IMR-90 (cell line): Measurements from ENCODE around the gene PLXND1. TPM values are rescaled to one million over a fixed set of nuclear protein-coding genes. Genes with fewer than 3 reads are reported as not detected.

Experiments used
- ATAC-seq: fragments of 200-7000 bp; cut with Tn5 transposase; 2 replicates; pipeline ENCODE4 v1.9.1; 2020; ENCODE audit warnings: low read depth, mild to moderate bottlenecking, moderate library complexity
- BruUV-seq: library from RNA; stranded (reverse); fragments of 400-500 nt; replicated peaks from 2 replicates; lab custom pipeline; 2021; lab: Mats Ljungman, UMichigan
- CTCF ChIA-PET: fragments of 300-600 bp; formaldehyde crosslinking; extraction: SDS; loops from one replicate; lab custom pipeline; 2021; ENCODE audit warnings: antibody characterized with exemption; lab: Yijun Ruan, JAX
- POLR2A ChIA-PET: fragments of 300-600 bp; sonication (Branson Sonifier 250); formaldehyde crosslinking; loops from one replicate; lab custom pipeline; 2022; ENCODE audit warnings: antibody characterized with exemption; ENCODE audit not compliant: unreplicated experiment; lab: Charles Lee
- DNase-seq: peaks from one replicate; pipeline ENCODE4 v3.0.0; 2013
- H2AFZ ChIP-seq: replicated peaks from 2 replicates; pipeline ENCODE3; 2013; ENCODE audit warnings: low read length, mild to moderate bottlenecking; ENCODE audit not compliant: poor library complexity
- H2AK5ac ChIP-seq: 2 replicates; pipeline ENCODE4 v1.6.1; 2013; ENCODE audit warnings: low read depth, low read length, inconsistent platforms
- H2AK9ac ChIP-seq: replicated peaks from 2 replicates; pipeline ENCODE3; 2013; ENCODE audit warnings: mild to moderate bottlenecking, low read depth, low read length, moderate library complexity; ENCODE audit not compliant: poor library complexity
- H2BK120ac ChIP-seq: 2 replicates; pipeline ENCODE4 v1.6.1; 2013; ENCODE audit warnings: low read depth, low read length, inconsistent platforms
- H2BK15ac ChIP-seq: 3 replicates; pipeline ENCODE4 v1.6.1; 2013; ENCODE audit warnings: low read depth, low read length, inconsistent platforms
- H2BK20ac ChIP-seq: 2 replicates; pipeline ENCODE4 v1.6.1; 2013; ENCODE audit warnings: low read depth, mild to moderate bottlenecking, inconsistent platforms, low read length, moderate library complexity
- H2BK5ac ChIP-seq: 2 replicates; pipeline ENCODE4 v1.6.1; 2013; ENCODE audit warnings: mild to moderate bottlenecking, low read depth, low read length, inconsistent platforms; ENCODE audit not compliant: poor library complexity, severe bottlenecking
- H3K14ac ChIP-seq: replicated peaks from 2 replicates; pipeline ENCODE4 v1.6.1; 2013; ENCODE audit warnings: low read depth, low read length, inconsistent platforms
- H3K18ac ChIP-seq: 2 replicates; pipeline ENCODE4 v1.6.1; 2013; ENCODE audit warnings: low read depth, low read length, control low read depth
- H3K23ac ChIP-seq: 2 replicates; pipeline ENCODE4 v1.6.1; 2013; ENCODE audit warnings: low read depth, low read length, inconsistent platforms
- H3K27ac ChIP-seq: 2 replicates; pipeline ENCODE4 v1.5.1; 2013; ENCODE audit warnings: mild to moderate bottlenecking, control low read depth, low read length; ENCODE audit not compliant: insufficient read depth
- H3K27me3 ChIP-seq: 2 replicates; pipeline ENCODE4 v1.6.1; 2013; ENCODE audit warnings: low read length; ENCODE audit not compliant: control insufficient read depth, insufficient read depth
- H3K36me3 ChIP-seq: 2 replicates; pipeline ENCODE4 v1.6.1; 2013; ENCODE audit warnings: low read length, mixed read lengths; ENCODE audit not compliant: control insufficient read depth, insufficient read depth
- H3K4ac ChIP-seq: 2 replicates; pipeline ENCODE4 v1.6.1; 2013; ENCODE audit warnings: low read depth, low read length, inconsistent platforms
- H3K4me1 ChIP-seq: 2 replicates; pipeline ENCODE4 v1.6.1; 2013; ENCODE audit warnings: low read length, mixed read lengths; ENCODE audit not compliant: control insufficient read depth, insufficient read depth
- H3K4me2 ChIP-seq: 2 replicates; pipeline ENCODE4 v1.6.1; 2013; ENCODE audit warnings: low read depth, mild to moderate bottlenecking, control low read depth, low read length, moderate library complexity
- H3K4me3 ChIP-seq: 2 replicates; pipeline ENCODE4 v1.5.1; 2013; ENCODE audit warnings: low read depth, mild to moderate bottlenecking, control low read depth, low read length, moderate library complexity; ENCODE audit not compliant: insufficient read depth
- H3K56ac ChIP-seq: 2 replicates; pipeline ENCODE4 v1.6.1; 2013; ENCODE audit warnings: low read length, inconsistent platforms; ENCODE audit not compliant: insufficient read depth; ENCODE audit errors: extremely low read depth
- H3K79me1 ChIP-seq, 2 experiments: 2 replicates each; pipeline ENCODE4 v1.6.1; 2013; ENCODE audit warnings: low read length in 2 of 2, inconsistent platforms in 1 of 2, low read depth in 1 of 2
- H3K9ac ChIP-seq: 2 replicates; pipeline ENCODE4 v1.6.1; 2013; ENCODE audit warnings: low read depth, low read length, control low read depth
- H3K9me1 ChIP-seq: 2 replicates; pipeline ENCODE4 v1.6.1; 2013; ENCODE audit warnings: low read length, inconsistent platforms; ENCODE audit not compliant: insufficient read depth
- H3K9me3 ChIP-seq: 2 replicates; pipeline ENCODE4 v1.6.1; 2013; ENCODE audit warnings: low read length; ENCODE audit not compliant: control insufficient read depth, insufficient read depth
- H4K20me1 ChIP-seq: 2 replicates; pipeline ENCODE4 v1.6.1; 2013; ENCODE audit warnings: low read length, inconsistent platforms; ENCODE audit not compliant: insufficient read depth
- H4K5ac ChIP-seq: 2 replicates; pipeline ENCODE4 v1.6.1; 2013; ENCODE audit warnings: mild to moderate bottlenecking, low read depth, low read length, control low read depth
- H4K8ac ChIP-seq, 2 experiments: 2 replicates each; pipeline ENCODE4 v1.6.1; 2013; ENCODE audit warnings: low read depth in 2 of 2, low read length in 2 of 2, control low read depth in 1 of 2, inconsistent platforms in 1 of 2
- H4K91ac ChIP-seq: 2 replicates; pipeline ENCODE4 v1.6.1; 2013; ENCODE audit warnings: low read depth, low read length, inconsistent platforms; ENCODE audit not compliant: insufficient read depth
- CEBPB ChIP-seq: IDR thresholded peaks from 2 replicates; pipeline ENCODE4 v1.6.1; 2012; ENCODE audit warnings: low read depth, low read length, improper control_type of control experiment
- CTCF ChIP-seq: conservative IDR thresholded peaks from 2 replicates; pipeline ENCODE4 v1.5.1; 2012; ENCODE audit warnings: mild to moderate bottlenecking, low read depth, low read length, improper control_type of control experiment
- MAZ ChIP-seq: IDR thresholded peaks from 2 replicates; pipeline ENCODE4 v1.6.1; 2012; ENCODE audit warnings: low read depth, mild to moderate bottlenecking, low read length, improper control_type of control experiment, moderate library complexity, borderline replicate concordance
- RAD21 ChIP-seq: IDR thresholded peaks from 2 replicates; pipeline ENCODE4 v1.6.1; 2012; ENCODE audit warnings: low read length, improper control_type of control experiment
- RFX5 ChIP-seq: IDR thresholded peaks from 2 replicates; pipeline ENCODE4 v1.8.0; 2012; ENCODE audit warnings: low read depth, mild to moderate bottlenecking, low read length, moderate library complexity
- SMC3 ChIP-seq: fragments of 150-350 bp; IDR thresholded peaks from 2 replicates; pipeline ENCODE4 v1.6.1; 2016; ENCODE audit warnings: low read depth, mild to moderate bottlenecking, antibody characterized with exemption, low read length, moderate library complexity
- USF2 ChIP-seq: fragments of 150-350 bp; IDR thresholded peaks from 2 replicates; pipeline ENCODE4 v1.6.1; 2017; ENCODE audit warnings: mild to moderate bottlenecking, antibody characterized with exemption, low read length, low read depth
- WGBS, 2 experiments: methylation state at CpG; one replicate each; pipeline versions ENCODE4 v1.1.5 to v1.1.7; 2013; ENCODE audit warnings: missing lambda C conversion rate in 2 of 2; ENCODE audit not compliant: insufficient read length in 1 of 2; ENCODE audit errors: extremely low coverage in 2 of 2; 5-methylcytosine and 5-hydroxymethylcytosine counted together
- dilution Hi-C: fragments of 300-500 bp; cut with HindIII; formaldehyde crosslinking; loops from one replicate; pipeline ENCODE4 v1.14.3; 2018; ENCODE audit warnings: low sequenced_read_pairs; ENCODE audit not compliant: unreplicated experiment
- in situ Hi-C: fragments of 300-500 bp; cut with MboI; formaldehyde crosslinking; loops from 3 replicates; pipeline ENCODE4 v1.14.3; 2019; ENCODE audit warnings: low sequenced_read_pairs, inconsistent platforms, mixed read lengths
- intact Hi-C: fragments of 100-400 bp; cut with micrococcal nuclease; formaldehyde crosslinking; loops from 2 replicates; pipeline ENCODE4 v1.10.0; 2022
- polyA plus RNA-seq, 3 experiments: library from polyadenylated mRNA; depleted of rRNA; stranded (reverse); fragments of >200 nt; gene quantifications; 2 replicates each; pipeline ENCODE4 v1.2.3, GENCODE V29; 2012; ENCODE audit warnings: low replicate concordance in 1 of 3
- total RNA-seq: library from RNA; depleted of rRNA; stranded (reverse); fragments of >200 nt; gene quantifications from 2 replicates; pipeline ENCODE4 v1.2.3, GENCODE V29; 2012

Gene PLXND1
- total and polyA plus RNA-seq, 2 of the 4 experiments (the other 2 are of a cell fraction): 19.2 to 67.1 TPM

GRCh38 chr3:129553171-129553570, 53.3 kb downstream of the PLXND1 start:
- Histone ChIP-seq H4K91ac (no peak overlapping the region), H2BK120ac (no peak overlapping the region), H2AFZ (peak overlapping the region; percentile 62), H3K9me1 (peaks cover 13% of the 10 kb centered on the region), H4K8ac (no peak overlapping the region), H3K4me1 (peaks cover 7% of the 10 kb centered on the region), H4K20me1 (no peaks in the 10 kb centered on the region), H3K27me3 (no peaks in the 10 kb centered on the region), H3K27ac (no peak overlapping the region), H3K4me3 (no peak overlapping the region), H3K4me2 (no peak overlapping the region), H3K9ac (no peak overlapping the region), H2AK5ac (peak overlapping the region; percentile 13; the same call in 1 of the 2 replicates), H3K9me3 (no peaks in the 10 kb centered on the region), H2BK15ac (no peak overlapping the region), H3K79me1 (peaks cover 2 to 12% of the 10 kb centered on the region in 2 experiments; a peak in 2 of 4 replicates), H4K5ac (no peak overlapping the region), H3K56ac (no peak overlapping the region), H2AK9ac (peak overlapping the region; percentile 29), H3K14ac (no peak overlapping the region), H3K18ac (no peak overlapping the region), H2BK5ac (no peak overlapping the region), H3K23ac (no peak overlapping the region; the same call in 1 of the 2 replicates), H2BK20ac (no peak overlapping the region), H3K36me3 (peaks cover 25% of the 10 kb centered on the region), H3K4ac (no peak overlapping the region)
- CTCF ChIA-PET: no interaction called here
- whole genome bisulfite sequencing, 2 experiments: 100% methylated on average over 1 of the region's 6 CpGs; no CpG with 5 or more reads in 1 of the 2 experiments
- intact Hi-C loops (no loop called here), dilution Hi-C loops (no loop called here), in situ Hi-C loops (no loop called here)
- DNase-seq (no peak), ATAC-seq (no peak)
- POLR2A ChIA-PET: interaction anchor here (0.7 kb wide), 1 partner anchor 18 kb away, joined by 3 read pairs; no protein-coding TSS in a partner anchor
- BruUV-seq: no TSS peak
- TF ChIP-seq CTCF: no peak
- no peak for TF ChIP-seq RFX5
- TF ChIP-seq USF2: no peak
- TF ChIP-seq MAZ: no peak
- no peak for TF ChIP-seq CEBPB
- no peak for TF ChIP-seq SMC3
- no peak for TF ChIP-seq RAD21
